ENCODE measurements around the gene RNU6-8. TPM values are rescaled to one million over a fixed set of nuclear protein-coding genes. Genes with fewer than 3 reads are reported as not detected.

Gene RNU6-8
- polyA plus RNA-seq, 2 of the 4 experiments (the other 2 are of a cell fraction) = not detected

- ChIA-PET CTCF (no interaction called here), POLR2A (no interaction called here)
- no peak for FAIRE-seq
- Histone ChIP-seq H3K27ac (no peak overlapping the region), H3K4me3 (no peak overlapping the region), H3K4me1 (no peaks in the 10 kb centered on the region), H3K4me2 (no peak overlapping the region), H3K9me3 (no peaks in the 10 kb centered on the region)
- TF ChIP-seq MAFK (IDR thresholded peaks at IDR 0.05; ENCODE audit: partially characterized antibody) (peak; percentile 27), GATA3 (IDR thresholded peaks at IDR 0.05; ENCODE audit: borderline replicate concordance) (no peak), PHF8 (IDR thresholded peaks at IDR 0.05; ENCODE audit: borderline replicate concordance, low read depth) (no peak)
- DNase-seq (ENCODE audit: low read depth in 1 of 2, low spot score in 1 of 2) = peak in 1 of 2 experiments; percentile 16
- 78% methylated on average over 2 of the region's 2 CpGs for WGBS (ENCODE audit: missing lambda C conversion rate)
- ATAC-seq = peak; percentile 61 to 74; a peak in 3 of 6 replicates
Measured at GRCh38 chr14:32192712-32193373, 10.2 kb downstream of the RNU6-8 start.

- no peak overlapping the region for H3K4me2 ChIP-seq
- H3K4me1 ChIP-seq = no peaks in the 10 kb centered on the region
- 40% methylated on average over 3 of the region's 3 CpGs for WGBS (ENCODE audit: missing lambda C conversion rate)
- no peaks in the 10 kb centered on the region; the same call in 1 of the 3 replicates for H3K9me3 ChIP-seq
- DNase-seq (ENCODE audit: low read depth in 1 of 2, low spot score in 1 of 2) = peak in 1 of 2 experiments; percentile 29
- ChIA-PET CTCF (no interaction called here), POLR2A (no interaction called here)
- no peak for FAIRE-seq
- no peak overlapping the region for H3K4me3 ChIP-seq
- peak in 1 of 2 experiments; percentile 41; a peak in 3 of 6 replicates for ATAC-seq
- TF ChIP-seq ESRRA (IDR thresholded peaks at IDR 0.05; ENCODE audit: borderline replicate concordance, low read length) = no peak
- TF ChIP-seq MYC (IDR thresholded peaks at IDR 0.05; ENCODE audit: borderline replicate concordance, low read length) = no peak
- 0 out of 2 replicates have a peak, but pooled peaks have one; percentile 24 for TF ChIP-seq GATA3 (IDR thresholded peaks at IDR 0.05; ENCODE audit: borderline replicate concordance)
- TF ChIP-seq TP53 (CRISPR knock-in tag; IDR thresholded peaks at IDR 0.05) = no peak
- TF ChIP-seq USF2 (IDR thresholded peaks at IDR 0.05) = no peak
- no peak overlapping the region for H3K27ac ChIP-seq
Measured at GRCh38 chr14:32190673-32191072, 12.4 kb downstream of the RNU6-8 start.

- ChIA-PET POLR2A (no interaction called here), CTCF (no interaction called here)
- Histone ChIP-seq H3K27ac (no peak overlapping the region), H3K4me1 (no peaks in the 10 kb centered on the region), H3K4me2 (no peak overlapping the region), H3K4me3 (no peak overlapping the region), H3K9me3 (peaks cover 8% of the 10 kb centered on the region)
- TF ChIP-seq PHF8 (IDR thresholded peaks at IDR 0.05; ENCODE audit: borderline replicate concordance, low read depth) = no peak
- TF ChIP-seq NR3C1 (IDR thresholded peaks at IDR 0.05) = no peak
- TF ChIP-seq KDM1A (IDR thresholded peaks at IDR 0.05; ENCODE audit: low read depth) = no peak
- no peak for TF ChIP-seq PBX3 (IDR thresholded peaks at IDR 0.05)
- TF ChIP-seq FOXS1 (CRISPR knock-in tag; IDR thresholded peaks at IDR 0.05) = no peak
- TF ChIP-seq HOXB5 (CRISPR knock-in tag; IDR thresholded peaks at IDR 0.05) = no peak
- TF ChIP-seq HMGXB4 (CRISPR knock-in tag; IDR thresholded peaks at IDR 0.05; ENCODE audit: borderline replicate concordance) = no peak
- TF ChIP-seq POLR2AphosphoS2 (conservative IDR thresholded peaks at IDR 0.05; ENCODE audit: low read length) = no peak
- no peak for TF ChIP-seq ESRRA (IDR thresholded peaks at IDR 0.05; ENCODE audit: borderline replicate concordance, low read length)
- no peak for TF ChIP-seq EP300 (IDR thresholded peaks at IDR 0.05)
- TF ChIP-seq RNF2 (IDR thresholded peaks at IDR 0.05; ENCODE audit: borderline replicate concordance, low read depth) = no peak
- ATAC-seq (no peak), DNase-seq (ENCODE audit: low read depth in 1 of 2, low spot score in 1 of 2) (no peak), FAIRE-seq (no peak)
- whole genome bisulfite sequencing (ENCODE audit: missing lambda C conversion rate) = 78% methylated on average over 1 of the region's 1 CpG
Measured at GRCh38 chr14:32189811-32190210, 13.3 kb downstream of the RNU6-8 start.

Measured in A549 (cell line).